Omental fat pad (tissue), 4 donors: ENCODE results near the gene CCDC30. TPM values are rescaled to one million over a fixed set of nuclear protein-coding genes. Genes with fewer than 3 reads are reported as not detected.

Source experiments
- ATAC-seq: fragments of 150-250 bp; one replicate; pipeline ENCODE4 v1.9.1; 2016; ENCODE audit warnings: mild to moderate bottlenecking, moderate library complexity; ENCODE audit not compliant: low FRiP score
- DNase-seq: peaks from one replicate; pipeline ENCODE4 v3.0.0-alpha.2; 2019; ENCODE audit warnings: low spot score
- CTCF ChIP-seq, 3 donors: fragments of 450-650 bp; IDR thresholded peaks; one replicate each; pipeline ENCODE4 v1.5.1; 2016 to 2017; ENCODE audit warnings: antibody characterized with exemption in 3 of 3, mild to moderate bottlenecking in 3 of 3, moderate library complexity in 2 of 3
- total RNA-seq, 4 donors: library from RNA; depleted of rRNA; stranded (reverse); fragments of >200 nt; gene quantifications; one replicate each; pipeline ENCODE4 v1.1.0, GENCODE V29; 2016

Gene CCDC30
- total RNA-seq, 4 donors from 2014 or later, result 1.9 to 3.5 (median 2.6) TPM

GRCh38 chr1:42551590-42551989, 88.5 kb downstream of the CCDC30 start:
- no peak for DNase-seq
- no peak for ATAC-seq
- TF ChIP-seq CTCF (IDR thresholded peaks at IDR 0.05), result no peak

GRCh38 chr1:42552636-42553035, 89.5 kb downstream of the CCDC30 start:
- DNase-seq (no peak), ATAC-seq (no peak)
- TF ChIP-seq CTCF (IDR thresholded peaks at IDR 0.05), result no peak

GRCh38 chr1:42557230-42557851, 94.3 kb downstream of the CCDC30 start:
- ATAC-seq, result no peak

GRCh38 chr1:42567038-42567437, 104.0 kb downstream of the CCDC30 start:
- ATAC-seq, result no peak
- DNase-seq, result no peak
- TF ChIP-seq CTCF (IDR thresholded peaks at IDR 0.05), result no peak

More at GRCh38 chr1:42557230-42557851, 94.3 kb downstream of the CCDC30 start:
- no peak for TF ChIP-seq CTCF (IDR thresholded peaks at IDR 0.05)
- no peak for DNase-seq

- ATAC-seq (no peak), DNase-seq (no peak)
- TF ChIP-seq CTCF (IDR thresholded peaks at IDR 0.05), result no peak
Observed at GRCh38 chr1:42576935-42577334, 113.8 kb downstream of the CCDC30 start.

- no peak for TF ChIP-seq CTCF (IDR thresholded peaks at IDR 0.05)
- DNase-seq (no peak), ATAC-seq (no peak)
Observed at GRCh38 chr1:42586016-42586415, 122.9 kb downstream of the CCDC30 start.

GRCh38 chr1:42587753-42588152, 124.7 kb downstream of the CCDC30 start:
- DNase-seq, result no peak
- no peak for TF ChIP-seq CTCF (IDR thresholded peaks at IDR 0.05)

More at GRCh38 chr1:42587753-42588152, 124.7 kb downstream of the CCDC30 start:
- no peak for ATAC-seq
